Ascending aorta (tissue), 2 donors: ENCODE measurements around the gene GTF3C1. TPM values are rescaled to one million over a fixed set of nuclear protein-coding genes. Genes with fewer than 3 reads are reported as not detected.

Experiments
- DNase-seq, 2 donors: peaks; one replicate each; pipeline ENCODE4 v3.0.0-alpha.2; 2019; ENCODE audit warnings: low spot score in 2 of 2
- H3K27ac ChIP-seq, 2 donors: fragments of 200-600 bp; sonication (generic); one replicate each; pipeline ENCODE4 v1.5.1; 2016 to 2017; ENCODE audit warnings: mild to moderate bottlenecking in 1 of 2
- H3K27me3 ChIP-seq: fragments of 200-600 bp; sonication (generic); one replicate; pipeline ENCODE4 v1.5.1; 2017
- H3K36me3 ChIP-seq, 2 donors: fragments of 200-600 bp; sonication (generic); one replicate each; pipeline ENCODE4 v1.5.1; 2016
- H3K4me1 ChIP-seq, 2 donors: fragments of 200-600 bp; sonication (generic); one replicate each; pipeline ENCODE4 v1.5.1; 2016 to 2017; ENCODE audit warnings: mild to moderate bottlenecking in 1 of 2
- H3K4me3 ChIP-seq, 2 donors: fragments of 200-600 bp; sonication (generic); one replicate each; pipeline ENCODE4 v1.5.1; 2016 to 2017; ENCODE audit warnings: mild to moderate bottlenecking in 1 of 2
- H3K9me3 ChIP-seq, 2 donors: fragments of 200-600 bp; sonication (generic); one replicate each; pipeline ENCODE4 v1.5.1; 2016
- intact Hi-C: fragments of 100-400 bp; cut with DNase I; formaldehyde crosslinking; loops from one replicate; pipeline ENCODE4 v1.15.1; 2023
- total RNA-seq: library from RNA; depleted of rRNA; stranded (reverse); fragments of >200 nt; gene quantifications from one replicate; pipeline ENCODE4 v1.1.0, GENCODE V29; 2016
- TF ChIP-seq, protein P1 (sequence below), 3 experiments: fragments of 200-600 bp in 2 of 3; fragments of 450-650 bp in 1 of 3; sonication (generic) in 2 of 3; IDR thresholded peaks; one replicate each; pipeline ENCODE4 v1.5.1; 2016 to 2019; ENCODE audit warnings: antibody characterized with exemption in 3 of 3, mild to moderate bottlenecking in 1 of 3, moderate library complexity in 1 of 3

GTF3C1 gene
- total RNA-seq, 1 donor from 2014 or later: 40.6 TPM

GRCh38 chr16:27518226-27518625, 31.5 kb downstream of the GTF3C1 start:
- H3K4me3 ChIP-seq: no peak overlapping the region
- H3K27ac ChIP-seq: no peak overlapping the region
- TF ChIP-seq, protein P1, sequence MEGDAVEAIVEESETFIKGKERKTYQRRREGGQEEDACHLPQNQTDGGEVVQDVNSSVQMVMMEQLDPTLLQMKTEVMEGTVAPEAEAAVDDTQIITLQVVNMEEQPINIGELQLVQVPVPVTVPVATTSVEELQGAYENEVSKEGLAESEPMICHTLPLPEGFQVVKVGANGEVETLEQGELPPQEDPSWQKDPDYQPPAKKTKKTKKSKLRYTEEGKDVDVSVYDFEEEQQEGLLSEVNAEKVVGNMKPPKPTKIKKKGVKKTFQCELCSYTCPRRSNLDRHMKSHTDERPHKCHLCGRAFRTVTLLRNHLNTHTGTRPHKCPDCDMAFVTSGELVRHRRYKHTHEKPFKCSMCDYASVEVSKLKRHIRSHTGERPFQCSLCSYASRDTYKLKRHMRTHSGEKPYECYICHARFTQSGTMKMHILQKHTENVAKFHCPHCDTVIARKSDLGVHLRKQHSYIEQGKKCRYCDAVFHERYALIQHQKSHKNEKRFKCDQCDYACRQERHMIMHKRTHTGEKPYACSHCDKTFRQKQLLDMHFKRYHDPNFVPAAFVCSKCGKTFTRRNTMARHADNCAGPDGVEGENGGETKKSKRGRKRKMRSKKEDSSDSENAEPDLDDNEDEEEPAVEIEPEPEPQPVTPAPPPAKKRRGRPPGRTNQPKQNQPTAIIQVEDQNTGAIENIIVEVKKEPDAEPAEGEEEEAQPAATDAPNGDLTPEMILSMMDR (IDR thresholded peaks at IDR 0.05): no peak
- no peak for DNase-seq
- H3K36me3 ChIP-seq: peaks cover 24 to 58% of the 10 kb centered on the region in 2 donors
- H3K9me3 ChIP-seq: no peaks in the 10 kb centered on the region
- peaks cover 4 to 5% of the 10 kb centered on the region in 2 donors for H3K4me1 ChIP-seq
- H3K27me3 ChIP-seq: no peaks in the 10 kb centered on the region
- intact Hi-C loops: no loop called here

DNA sequence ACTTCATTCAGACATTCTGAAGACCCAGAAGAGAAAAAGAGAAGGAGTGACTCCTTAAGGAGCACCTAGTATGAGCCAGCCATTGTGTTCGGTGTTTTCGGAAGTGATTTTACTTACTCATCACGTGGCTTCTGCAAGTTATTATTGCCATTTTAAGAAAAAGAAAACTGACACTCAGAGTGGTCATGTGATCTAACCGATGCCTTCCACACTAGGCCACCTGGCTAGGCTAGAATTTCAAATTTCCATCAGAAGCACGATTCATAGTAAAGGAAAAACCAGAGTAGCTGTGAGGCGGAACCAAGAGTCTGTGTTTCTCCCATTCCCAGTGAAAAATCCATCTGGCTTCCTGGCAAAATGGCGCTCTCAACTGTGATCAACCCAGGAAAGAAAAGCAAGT, 32.0 kb downstream of the GTF3C1 start:
- TF ChIP-seq, protein P1 (IDR thresholded peaks at IDR 0.05): no peak
- Histone ChIP-seq H3K9me3 (no peaks in the 10 kb centered on the region), H3K4me1 (peaks cover 4 to 5% of the 10 kb centered on the region in 2 donors), H3K4me3 (no peak overlapping the region), H3K36me3 (peaks cover 24 to 58% of the 10 kb centered on the region in 2 donors), H3K27me3 (no peaks in the 10 kb centered on the region), H3K27ac (no peak overlapping the region)
- intact Hi-C loops: no loop called here
- no peak for DNase-seq

DNA sequence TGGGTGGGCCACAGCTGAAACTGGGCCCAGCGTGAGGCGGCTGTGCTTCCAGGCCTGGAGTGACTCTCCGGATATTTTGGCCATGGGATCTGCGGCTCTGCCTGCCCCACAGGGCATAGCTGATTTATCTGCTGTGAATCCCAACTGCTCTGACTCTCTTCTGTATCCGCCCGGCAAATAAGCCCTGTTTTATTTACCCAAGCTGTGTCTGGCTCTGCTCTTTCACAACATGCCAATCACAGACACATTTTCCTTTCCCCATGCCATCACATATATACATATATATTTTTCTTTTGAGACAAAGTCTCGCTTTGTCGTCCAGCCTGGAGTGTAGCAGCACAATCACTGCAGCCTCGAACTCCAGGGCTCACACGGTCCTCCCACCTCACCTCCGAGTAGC, 33.3 kb downstream of the GTF3C1 start:
- Histone ChIP-seq H3K4me3 (no peak overlapping the region), H3K36me3 (peaks cover 29 to 69% of the 10 kb centered on the region in 2 donors), H3K4me1 (peaks cover 3% of the 10 kb centered on the region in 2 donors), H3K27me3 (no peaks in the 10 kb centered on the region), H3K27ac (no peak overlapping the region), H3K9me3 (no peaks in the 10 kb centered on the region)
- no peak for DNase-seq
- TF ChIP-seq, protein P1 (IDR thresholded peaks at IDR 0.05): no peak
- intact Hi-C loops: no loop called here

DNA sequence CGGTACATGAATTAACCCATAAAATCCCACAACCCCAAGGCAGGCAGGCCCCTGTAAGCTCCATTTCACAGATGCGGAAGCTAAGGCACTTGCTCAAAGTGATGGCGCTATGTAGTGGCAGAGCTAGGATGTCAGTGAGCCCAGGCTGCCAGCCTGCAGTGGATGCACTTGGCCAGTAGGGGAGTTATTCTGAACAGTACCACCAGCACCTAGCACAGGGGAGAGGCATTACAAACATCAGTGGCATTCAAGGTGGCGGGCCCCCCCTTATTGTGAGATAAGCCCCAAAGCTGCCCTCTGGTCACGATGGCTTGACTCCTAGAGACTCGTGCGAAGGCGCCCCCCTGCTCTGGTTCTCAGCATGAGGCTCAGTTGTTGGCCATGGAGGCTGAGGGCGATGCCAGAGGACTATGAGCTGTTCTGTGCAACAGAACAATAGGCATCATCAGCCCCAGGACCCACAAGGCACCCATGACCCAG, 33.8 kb downstream of the GTF3C1 start:
- Histone ChIP-seq H3K9me3 (no peaks in the 10 kb centered on the region), H3K4me1 (no peaks in the 10 kb centered on the region), H3K27me3 (no peaks in the 10 kb centered on the region), H3K27ac (no peak overlapping the region), H3K36me3 (peaks cover 33 to 74% of the 10 kb centered on the region in 2 donors), H3K4me3 (no peak overlapping the region)
- TF ChIP-seq, protein P1 (IDR thresholded peaks at IDR 0.05): peak in 1 of 3 experiments; percentile 27
- intact Hi-C loops: no loop called here
- DNase-seq: no peak

DNA sequence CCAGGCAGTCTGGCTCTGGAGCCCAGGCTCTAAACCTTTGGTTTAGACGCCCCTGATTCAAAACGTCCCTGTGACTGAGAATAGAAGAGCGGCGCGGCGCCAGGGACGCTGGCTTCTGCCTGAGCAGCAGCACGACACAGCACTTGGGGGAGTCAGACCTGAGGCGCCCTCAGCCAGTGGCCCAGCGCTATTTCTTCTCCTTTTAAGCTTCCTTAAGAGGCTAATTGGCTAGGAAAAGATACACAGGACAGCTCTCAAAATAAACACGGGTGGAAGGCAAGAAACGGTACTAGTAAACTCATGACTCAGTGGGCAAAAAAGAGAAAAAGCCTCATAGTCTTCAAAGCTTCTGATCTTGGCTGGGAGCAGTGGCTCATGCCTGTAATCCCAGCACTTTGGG, 34.9 kb downstream of the GTF3C1 start:
- no peaks in the 10 kb centered on the region for H3K9me3 ChIP-seq
- H3K4me1 ChIP-seq: no peaks in the 10 kb centered on the region
- intact Hi-C loops: no loop called here
- no peak overlapping the region for H3K27ac ChIP-seq
- no peak for DNase-seq
- no peaks in the 10 kb centered on the region for H3K27me3 ChIP-seq
- no peak overlapping the region for H3K4me3 ChIP-seq
- TF ChIP-seq, protein P1 (IDR thresholded peaks at IDR 0.05): no peak
- peaks cover 37 to 84% of the 10 kb centered on the region in 2 donors for H3K36me3 ChIP-seq
